Uterus (tissue), 2 donors: Measurements from ENCODE around the gene USHBP1.
"Not testable (repeated sequence)": the region's sequence is repeated elsewhere in the genome, so short reads cannot be mapped to it uniquely, and the experiment has no call there.

ENCODE experiments used
- CTCF ChIP-seq, 4 experiments: fragments of 200-600 bp in 2 of 4; fragments of 450-650 bp in 2 of 4; sonication (generic) in 2 of 4; IDR thresholded peaks; one replicate each; pipeline ENCODE4 v1.5.1; 2016 to 2019; ENCODE audit warnings: antibody characterized with exemption in 4 of 4, mild to moderate bottlenecking in 2 of 4, moderate library complexity in 1 of 4
- POLR2A ChIP-seq, 2 donors: fragments of 450-650 bp; IDR thresholded peaks; one replicate each; pipeline ENCODE4 v1.6.1; 2016; ENCODE audit warnings: antibody characterized with exemption in 2 of 2, mild to moderate bottlenecking in 1 of 2, moderate library complexity in 1 of 2

GRCh38 chr19:17295551-17295950 is 31.0 kb upstream of the USHBP1 start:
- TF ChIP-seq CTCF, POLR2A (IDR thresholded peaks at IDR 0.05): not testable (repeated sequence)
